Raji (cell line): ENCODE results near the gene STRN.

Source experiments
- POLR2A ChIP-seq: IDR thresholded peaks from 2 replicates; pipeline ENCODE4 v1.6.1; 2011; ENCODE audit warnings: low read depth, low read length, control low read depth; ENCODE audit not compliant: insufficient read depth

Gene STRN

GRCh38 chr2:36966370-36967235, at the start of gene STRN:
Gene STRN (minus strand): TSS chr2:36966536. CDS start chr2:36966463, 73 bp downstream.
- peak; percentile 78 for TF ChIP-seq POLR2A

GRCh38 chr2:37013315-37013641, 46.9 kb upstream of the STRN start:
- TF ChIP-seq POLR2A, result no peak

GRCh38 chr2:37011130-37011529, 44.8 kb upstream of the STRN start:
- TF ChIP-seq POLR2A, result no peak

GRCh38 chr2:37005118-37005868, 39.0 kb upstream of the STRN start:
- TF ChIP-seq POLR2A, result no peak

GRCh38 chr2:37000988-37001556, 34.7 kb upstream of the STRN start:
- no peak for TF ChIP-seq POLR2A

GRCh38 chr2:37000318-37000717, 34.0 kb upstream of the STRN start:
- TF ChIP-seq POLR2A, result no peak

- no peak for TF ChIP-seq POLR2A
Observed at GRCh38 chr2:36993841-36994620, 27.7 kb upstream of the STRN start.

GRCh38 chr2:36988008-36988407, 21.7 kb upstream of the STRN start:
- no peak for TF ChIP-seq POLR2A

GRCh38 chr2:36982467-36982866, 16.1 kb upstream of the STRN start:
- no peak for TF ChIP-seq POLR2A

- TF ChIP-seq POLR2A, result no peak
Observed at GRCh38 chr2:36981911-36982310, 15.6 kb upstream of the STRN start.

GRCh38 chr2:36976065-36976464, 9.7 kb upstream of the STRN start:
- TF ChIP-seq POLR2A, result no peak

GRCh38 chr2:36975306-36975705, 9.0 kb upstream of the STRN start:
- TF ChIP-seq POLR2A, result no peak

- TF ChIP-seq POLR2A, result no peak
Observed at GRCh38 chr2:36973320-36973719, 7.0 kb upstream of the STRN start.

GRCh38 chr2:36971990-36972389, 5.7 kb upstream of the STRN start:
- TF ChIP-seq POLR2A, result no peak

- TF ChIP-seq POLR2A, result no peak
Observed at GRCh38 chr2:36967236-36967876, 1.0 kb upstream of the STRN start.
